DMS53 treated with DMSO at 0.1 percent for 48 hours (cell line): ENCODE data around the gene BMPR1B.
"Not testable (repeated sequence)": the region's sequence is repeated elsewhere in the genome, so short reads cannot be mapped to it uniquely, and the experiment has no call there.

Experiments
- DNase-seq: peaks from one replicate; lab custom pipeline; 2025; ENCODE audit not compliant: unreplicated experiment; lab: John Stamatoyannopoulos, UW

Gene BMPR1B

DNA sequence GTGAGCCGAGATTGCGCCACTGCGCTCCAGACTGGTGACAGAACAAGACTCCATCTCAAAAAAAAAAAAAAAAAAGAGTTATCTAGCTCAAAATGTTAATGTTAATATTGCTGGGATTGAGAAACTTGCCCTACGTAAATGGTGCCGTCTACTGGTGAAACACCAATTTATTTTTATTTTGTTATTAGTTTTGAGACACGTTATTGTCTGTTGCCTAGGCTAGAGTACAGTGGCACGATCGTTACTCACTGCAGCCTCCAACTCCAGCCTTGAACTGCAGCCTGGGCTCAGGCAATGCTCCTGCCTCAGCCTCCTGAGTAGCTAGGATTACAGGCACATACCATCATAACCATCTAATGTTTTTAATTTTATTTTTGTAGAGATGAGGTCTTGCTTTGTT lies 262.8 kb downstream of the BMPR1B start:
- DNase-seq: no peak

DNA sequence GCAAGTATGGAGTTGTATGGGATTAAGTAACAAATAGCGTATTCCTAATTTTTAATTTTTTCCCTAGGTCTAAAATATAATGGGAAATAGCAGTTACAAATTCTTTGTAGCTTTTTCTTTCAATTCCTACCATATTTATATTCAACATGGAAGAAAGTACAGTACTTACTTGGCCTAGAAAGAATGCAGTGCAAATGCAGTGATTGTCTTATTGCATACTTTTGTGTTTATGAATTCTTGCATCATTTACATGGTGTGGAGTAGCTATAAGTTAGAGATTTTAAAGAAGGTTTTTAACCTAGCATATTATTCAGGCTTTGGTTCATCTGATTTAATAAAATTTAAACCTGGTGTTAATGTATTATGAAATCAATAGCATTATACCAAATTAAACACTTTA lies 263.3 kb downstream of the BMPR1B start:
- no peak for DNase-seq

GRCh38 chr4:95023110-95023509 lies 265.4 kb downstream of the BMPR1B start:
- DNase-seq: no peak

- DNase-seq: no peak
Measured at GRCh38 chr4:95027905-95028618, 270.3 kb downstream of the BMPR1B start.

DNA sequence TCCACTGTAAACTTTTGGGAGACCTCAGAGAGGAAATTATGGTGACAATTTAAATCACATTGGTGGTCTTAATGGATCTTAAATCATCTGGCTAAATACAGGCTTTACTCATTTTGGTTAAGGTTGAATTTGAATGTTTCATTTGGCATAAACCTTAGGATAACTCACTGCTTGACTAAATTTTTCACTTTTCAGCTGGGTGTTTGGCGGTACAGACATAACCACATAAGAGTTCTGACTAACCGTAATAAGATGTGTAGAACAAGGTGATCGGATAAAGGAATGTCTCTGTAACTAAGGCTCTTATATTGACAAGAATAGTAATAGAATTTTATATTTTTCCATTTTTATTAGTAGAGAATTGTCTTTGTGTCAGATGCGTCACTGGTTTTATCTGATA lies 281.0 kb downstream of the BMPR1B start:
- no peak for DNase-seq

DNA sequence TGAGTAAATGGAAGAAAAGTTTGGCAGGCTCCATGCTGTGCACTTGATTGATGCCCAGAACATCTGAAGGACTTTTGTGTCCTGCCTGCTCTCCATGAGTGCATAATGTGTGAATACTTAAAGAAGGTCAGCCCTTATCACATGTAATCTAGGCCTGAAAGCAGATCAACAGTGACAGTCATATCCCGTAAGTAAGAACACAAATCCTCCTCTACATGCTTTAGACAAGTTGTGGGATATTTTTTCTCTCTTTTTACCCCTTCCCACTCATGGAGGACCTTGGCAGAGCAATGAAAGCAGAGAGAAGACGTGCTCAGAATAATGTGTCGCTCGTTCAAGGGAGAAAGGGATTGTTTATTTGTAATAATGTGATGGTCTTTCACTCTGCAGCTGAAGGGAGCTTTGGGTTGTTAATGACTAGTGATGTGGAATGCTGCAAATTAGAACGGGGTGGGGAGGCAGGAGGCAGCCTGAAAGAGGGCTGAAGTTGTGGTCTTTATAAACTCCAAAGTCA lies 286.6 kb downstream of the BMPR1B start:
- DNase-seq: no peak

DNA sequence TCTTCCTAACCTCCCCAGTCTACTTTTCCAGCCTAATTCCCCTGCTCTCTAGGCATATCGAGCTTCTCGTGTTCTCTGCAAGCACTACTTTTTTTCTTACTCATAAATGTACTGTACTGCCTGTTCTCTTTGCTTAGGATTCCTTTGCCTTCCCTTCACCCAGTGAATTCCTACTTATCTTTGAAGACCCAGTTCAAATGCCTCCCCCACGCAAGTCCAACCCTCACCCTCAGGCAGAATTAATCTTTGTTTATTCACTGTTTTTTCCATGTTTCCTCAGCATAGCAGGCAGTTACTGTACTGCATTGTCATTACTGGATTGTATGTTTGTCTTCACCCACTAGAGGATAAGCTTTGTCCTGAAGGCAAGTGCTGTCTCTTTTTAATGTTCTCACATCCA lies 287.7 kb downstream of the BMPR1B start:
- no peak for DNase-seq

- no peak for DNase-seq
Measured at GRCh38 chr4:95048296-95048695, 290.5 kb downstream of the BMPR1B start.

DNA sequence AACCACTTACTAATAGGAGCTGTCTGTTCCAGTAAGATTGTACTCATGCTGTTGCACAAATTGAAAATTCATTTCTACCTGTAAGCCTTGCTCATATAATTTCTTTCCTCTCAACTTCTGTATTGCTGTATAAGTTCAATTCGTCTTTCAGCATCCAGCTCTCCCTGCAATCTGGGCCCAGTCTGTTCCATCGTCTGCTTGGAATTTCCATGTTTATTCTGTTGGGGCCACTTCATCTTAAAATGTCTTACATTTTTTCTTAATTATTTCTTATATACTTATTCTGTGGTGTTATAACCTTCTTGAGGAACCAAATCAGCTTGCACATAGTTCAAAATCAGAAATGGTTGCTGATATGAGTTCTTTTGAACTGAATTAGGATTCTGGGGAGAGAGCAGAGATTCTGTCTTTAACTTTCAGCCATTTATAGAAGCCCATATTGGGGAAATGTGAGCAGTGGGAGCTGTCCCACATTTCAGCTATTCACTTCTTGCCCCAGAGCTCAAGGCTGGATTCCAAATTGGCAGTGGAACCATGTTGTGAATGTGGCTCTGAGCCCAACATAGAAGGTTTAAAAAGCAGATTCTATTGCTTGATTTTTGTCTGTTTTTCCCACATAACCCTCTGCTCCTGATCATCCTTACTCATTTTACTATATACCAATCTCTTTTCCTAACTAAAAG lies 291.9 kb downstream of the BMPR1B start:
- no peak for DNase-seq

DNA sequence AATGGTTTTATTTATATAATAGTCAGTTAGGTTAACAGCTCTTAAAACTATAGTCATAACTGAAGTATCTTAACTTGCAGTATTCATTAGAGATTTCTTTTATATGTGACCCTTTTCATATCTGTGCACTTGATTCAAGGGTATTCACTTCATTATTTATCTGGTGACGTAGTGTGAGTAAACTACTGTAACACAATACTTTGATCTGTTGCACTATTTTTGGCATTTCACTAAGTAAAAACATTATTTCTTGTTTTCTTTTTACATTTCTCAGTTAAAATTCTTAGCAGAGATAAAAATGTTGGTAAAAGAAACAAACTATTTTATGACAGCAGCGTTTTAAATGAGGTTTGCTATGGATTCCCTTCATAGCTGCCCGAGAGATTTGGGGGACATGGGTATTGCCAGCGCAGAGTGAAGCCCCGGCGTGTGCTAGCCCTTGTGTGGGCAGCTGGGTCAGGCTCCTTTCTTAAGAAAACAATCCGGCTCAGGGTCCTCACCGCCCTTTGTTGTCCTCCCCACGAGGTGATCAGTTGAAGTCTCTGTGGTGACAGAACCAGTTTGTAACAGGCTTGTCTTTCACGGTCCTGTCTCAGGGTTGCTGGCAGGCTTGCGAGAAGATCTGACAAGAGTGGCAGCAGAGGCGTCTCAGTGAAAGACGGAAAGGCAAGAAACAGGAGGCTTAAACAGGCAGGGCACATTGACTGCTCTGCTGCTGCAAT lies 293.4 kb downstream of the BMPR1B start:
- no peak for DNase-seq

DNA sequence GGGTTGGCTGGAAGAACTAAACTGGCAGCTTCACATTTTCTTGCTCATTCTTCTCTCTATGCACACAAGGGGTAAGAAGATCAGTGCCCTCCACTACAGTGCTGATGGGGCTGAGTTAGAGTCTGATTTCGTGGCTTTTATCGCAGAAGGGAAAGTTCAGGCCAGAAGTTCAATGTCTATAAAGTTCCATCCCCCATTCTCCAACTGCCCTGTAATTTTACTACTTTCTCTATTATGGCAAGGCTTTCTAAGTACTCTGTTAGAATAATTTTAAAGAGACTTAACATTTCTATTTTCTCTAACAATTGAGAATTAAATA lies 293.9 kb downstream of the BMPR1B start:
- no peak for DNase-seq

DNA sequence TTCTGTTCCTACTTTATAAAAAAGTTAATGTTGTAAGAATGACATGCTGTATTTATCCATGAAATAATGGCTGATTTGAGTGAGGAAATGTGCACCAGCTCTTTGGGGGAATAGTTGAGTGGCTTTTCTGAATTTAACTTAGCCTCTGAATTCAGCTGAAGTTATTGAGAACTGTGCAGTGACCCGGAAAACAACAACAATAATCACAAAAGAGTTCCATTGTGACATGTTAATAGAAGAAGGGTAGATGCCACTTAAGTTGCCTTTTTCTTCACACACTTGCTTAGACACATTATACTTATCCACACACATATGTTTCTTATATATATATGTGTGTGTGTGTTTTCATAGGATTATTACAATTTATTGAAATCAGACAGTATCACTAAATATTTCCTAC lies 301.2 kb downstream of the BMPR1B start:
- DNase-seq: no peak

GRCh38 chr4:95059663-95060062 lies 301.9 kb downstream of the BMPR1B start:
- no peak for DNase-seq

- DNase-seq: no peak
Measured at GRCh38 chr4:95061220-95061619, 303.5 kb downstream of the BMPR1B start.

DNA sequence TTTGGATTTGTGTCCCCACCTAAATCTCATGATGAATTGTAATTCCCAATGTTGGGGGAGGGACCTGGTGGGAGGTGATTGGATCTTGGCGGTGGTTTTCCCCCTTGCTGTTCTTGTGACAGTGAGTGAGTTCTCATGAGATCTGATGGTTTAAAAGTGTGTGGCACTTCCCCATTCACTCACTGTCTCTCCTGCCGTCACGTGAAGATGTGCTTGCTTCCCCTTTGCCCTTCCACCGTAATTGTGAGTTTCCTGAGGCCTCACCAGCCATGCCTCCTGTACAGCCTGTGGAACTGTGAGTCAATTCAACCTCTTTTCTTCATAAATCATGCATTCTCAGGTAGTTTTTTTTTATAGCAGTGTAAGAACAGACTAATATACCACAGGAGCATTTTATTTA lies 304.0 kb downstream of the BMPR1B start:
- DNase-seq: not testable (repeated sequence)

- no peak for DNase-seq
Measured at GRCh38 chr4:95066050-95066449, 308.3 kb downstream of the BMPR1B start.

DNA sequence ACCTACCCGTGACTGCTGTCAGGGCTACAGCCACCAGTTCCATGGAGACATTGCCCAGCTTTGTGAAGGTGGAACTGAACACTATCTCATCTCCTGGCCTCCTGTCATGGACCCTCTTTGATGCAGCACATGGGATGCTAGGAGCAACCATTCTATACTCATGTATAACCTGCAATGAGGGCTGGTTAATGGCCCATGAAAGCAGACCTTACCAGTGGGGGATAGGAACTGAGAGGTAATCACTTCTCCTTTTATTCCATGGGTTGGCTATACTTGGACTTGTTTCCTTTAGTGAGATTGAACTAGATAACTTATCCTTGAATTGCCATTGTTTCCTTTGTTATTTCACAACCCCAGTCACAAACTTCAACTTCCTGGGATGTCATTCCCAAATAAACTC lies 310.6 kb downstream of the BMPR1B start:
- no peak for DNase-seq

DNA sequence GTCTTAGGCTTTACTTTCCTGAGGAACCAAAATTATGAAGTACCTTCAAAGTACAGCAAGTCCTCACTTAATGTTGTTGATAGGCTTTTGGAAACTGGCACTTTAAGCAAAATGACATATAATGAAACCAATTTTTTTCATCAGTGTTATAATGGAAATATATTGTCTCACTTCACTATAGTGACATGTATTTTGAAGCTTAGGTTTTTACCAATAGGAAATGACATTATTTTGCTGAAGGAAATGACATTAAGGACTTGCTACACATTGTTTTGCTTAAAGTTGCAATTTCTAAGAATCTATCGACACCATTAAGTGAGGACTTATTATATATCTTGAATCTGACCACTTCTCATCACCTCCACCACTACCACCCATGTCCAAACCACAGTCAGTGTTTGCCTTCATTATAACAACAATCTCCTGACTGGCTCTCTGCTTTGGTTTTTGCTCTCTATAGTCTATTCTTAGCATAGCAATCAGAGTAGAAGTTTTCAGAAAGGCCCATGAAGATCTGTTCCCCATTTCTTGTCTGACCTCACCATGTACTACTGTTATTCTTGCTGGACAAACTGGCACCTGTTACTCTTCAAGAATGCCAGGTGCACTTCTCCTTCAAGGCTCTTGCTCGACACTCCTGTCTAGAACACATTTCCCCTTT lies 311.2 kb downstream of the BMPR1B start:
- DNase-seq: no peak

GRCh38 chr4:95071851-95072250 lies 314.1 kb downstream of the BMPR1B start:
- no peak for DNase-seq

- no peak for DNase-seq
Measured at GRCh38 chr4:95073646-95074045, 315.9 kb downstream of the BMPR1B start.

DNA sequence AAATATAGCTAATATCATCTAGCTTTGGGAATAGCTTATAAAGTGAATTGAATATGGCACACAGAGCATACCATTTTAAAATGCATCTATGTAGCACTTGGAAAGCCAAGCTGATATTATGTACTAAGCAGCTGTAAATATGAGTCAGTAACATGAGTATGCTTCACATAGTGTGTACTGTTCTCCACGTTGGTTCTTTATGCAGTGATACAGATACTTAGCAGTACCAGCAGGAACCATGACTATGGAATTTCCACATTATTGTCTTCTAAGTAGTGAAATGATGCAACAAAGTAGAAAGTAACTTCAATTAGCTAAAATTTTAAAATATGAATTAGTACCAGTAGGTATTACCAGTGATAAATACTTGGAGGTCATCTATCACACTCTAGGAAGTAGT lies 320.1 kb downstream of the BMPR1B start:
- DNase-seq: no peak

GRCh38 chr4:95080969-95081368 lies 323.2 kb downstream of the BMPR1B start:
- no peak for DNase-seq
